Fibroblast of pulmonary artery (primary cell): ENCODE results near the gene FAM193B.

ENCODE experiments used
- DNase-seq: peaks from one replicate; pipeline ENCODE4 v3.0.0-alpha.2; 2010; ENCODE audit warnings: low read depth
- H3K4me3 ChIP-seq: replicated peaks from 2 replicates; pipeline ENCODE4 v1.5.1; 2011; ENCODE audit warnings: low read depth, mild to moderate bottlenecking, control low read depth, low read length, moderate library complexity
- TF ChIP-seq, protein P1 (sequence below): IDR thresholded peaks from 2 replicates; pipeline ENCODE4 v1.5.1; 2011; ENCODE audit warnings: mild to moderate bottlenecking, control low read depth, low read length, inconsistent platforms; ENCODE audit errors: missing control alignments

FAM193B gene

DNA sequence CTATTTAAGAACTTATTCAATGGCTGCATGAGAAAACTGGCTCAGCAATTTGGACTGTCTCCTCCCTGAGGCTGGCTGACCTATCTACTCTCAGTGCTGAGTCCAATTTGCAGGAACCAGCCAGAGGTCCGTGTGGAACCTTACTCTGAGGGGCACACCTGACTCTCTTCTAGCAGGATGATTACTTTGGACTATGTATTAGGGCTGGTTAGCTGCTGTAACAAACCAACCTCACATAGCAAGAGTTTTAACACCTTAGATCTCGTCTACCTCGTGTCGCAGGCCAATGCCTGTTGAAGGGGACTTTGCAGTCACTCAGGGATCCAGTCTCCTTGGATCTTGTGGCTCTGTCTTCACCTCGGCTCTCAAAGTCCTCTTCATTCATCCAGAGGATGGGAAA is 3.4 kb upstream of the FAM193B start:
- no peak for DNase-seq
- H3K4me3 ChIP-seq, result no peak overlapping the region
- TF ChIP-seq, protein P1, sequence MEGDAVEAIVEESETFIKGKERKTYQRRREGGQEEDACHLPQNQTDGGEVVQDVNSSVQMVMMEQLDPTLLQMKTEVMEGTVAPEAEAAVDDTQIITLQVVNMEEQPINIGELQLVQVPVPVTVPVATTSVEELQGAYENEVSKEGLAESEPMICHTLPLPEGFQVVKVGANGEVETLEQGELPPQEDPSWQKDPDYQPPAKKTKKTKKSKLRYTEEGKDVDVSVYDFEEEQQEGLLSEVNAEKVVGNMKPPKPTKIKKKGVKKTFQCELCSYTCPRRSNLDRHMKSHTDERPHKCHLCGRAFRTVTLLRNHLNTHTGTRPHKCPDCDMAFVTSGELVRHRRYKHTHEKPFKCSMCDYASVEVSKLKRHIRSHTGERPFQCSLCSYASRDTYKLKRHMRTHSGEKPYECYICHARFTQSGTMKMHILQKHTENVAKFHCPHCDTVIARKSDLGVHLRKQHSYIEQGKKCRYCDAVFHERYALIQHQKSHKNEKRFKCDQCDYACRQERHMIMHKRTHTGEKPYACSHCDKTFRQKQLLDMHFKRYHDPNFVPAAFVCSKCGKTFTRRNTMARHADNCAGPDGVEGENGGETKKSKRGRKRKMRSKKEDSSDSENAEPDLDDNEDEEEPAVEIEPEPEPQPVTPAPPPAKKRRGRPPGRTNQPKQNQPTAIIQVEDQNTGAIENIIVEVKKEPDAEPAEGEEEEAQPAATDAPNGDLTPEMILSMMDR, result no peak

DNA sequence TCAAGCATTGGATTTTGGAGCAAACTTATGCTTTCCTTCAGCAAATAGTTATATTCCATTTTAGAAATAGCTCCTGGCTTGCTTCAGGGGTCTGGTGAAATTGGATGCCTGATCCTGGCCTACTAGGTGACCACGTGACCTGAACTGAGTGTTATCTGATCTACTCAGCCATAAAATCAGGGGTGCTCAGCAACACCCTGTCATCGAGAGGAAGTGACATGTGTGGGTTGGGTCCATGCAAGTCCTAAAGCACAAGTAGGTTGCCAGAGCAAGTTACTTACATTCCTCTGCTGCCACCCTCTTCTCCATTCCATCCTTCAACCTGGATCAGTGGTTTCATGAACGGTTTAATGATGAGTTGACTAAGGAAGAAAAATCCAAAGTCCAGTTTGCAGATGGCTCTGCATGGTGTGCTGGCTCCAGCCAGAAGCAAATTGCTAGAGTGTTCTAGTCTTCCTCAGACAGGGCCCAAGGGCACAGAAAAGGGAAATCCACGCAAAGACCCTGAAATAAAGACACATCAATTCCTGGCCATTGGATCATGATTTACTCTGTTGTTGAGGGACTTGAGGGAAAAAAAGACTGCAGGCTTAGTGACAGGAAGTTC is 2.8 kb upstream of the FAM193B start:
- DNase-seq, result no peak
- H3K4me3 ChIP-seq, result no peak overlapping the region
- TF ChIP-seq, protein P1, result no peak

DNA sequence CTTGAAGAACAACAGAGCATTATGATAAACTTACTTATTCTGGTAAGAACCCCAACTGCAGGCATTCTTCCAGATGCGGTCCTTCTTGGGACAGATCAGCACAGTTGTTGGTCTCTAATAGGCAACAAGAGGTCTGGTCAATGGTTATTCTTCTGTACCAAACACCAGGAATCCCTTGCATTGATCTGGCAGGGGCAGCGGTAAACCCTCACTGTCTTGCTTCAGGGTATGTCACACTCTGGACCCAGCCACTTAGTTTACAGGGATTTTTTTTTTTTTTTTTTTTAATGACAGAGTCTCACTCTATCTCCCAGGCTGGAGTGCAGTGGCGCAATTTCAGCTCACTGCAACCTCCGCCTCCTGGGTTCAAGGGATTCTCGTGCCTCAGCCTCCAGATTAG is 1.3 kb upstream of the FAM193B start:
- TF ChIP-seq, protein P1, result no peak
- no peak overlapping the region for H3K4me3 ChIP-seq
- DNase-seq, result no peak

DNA sequence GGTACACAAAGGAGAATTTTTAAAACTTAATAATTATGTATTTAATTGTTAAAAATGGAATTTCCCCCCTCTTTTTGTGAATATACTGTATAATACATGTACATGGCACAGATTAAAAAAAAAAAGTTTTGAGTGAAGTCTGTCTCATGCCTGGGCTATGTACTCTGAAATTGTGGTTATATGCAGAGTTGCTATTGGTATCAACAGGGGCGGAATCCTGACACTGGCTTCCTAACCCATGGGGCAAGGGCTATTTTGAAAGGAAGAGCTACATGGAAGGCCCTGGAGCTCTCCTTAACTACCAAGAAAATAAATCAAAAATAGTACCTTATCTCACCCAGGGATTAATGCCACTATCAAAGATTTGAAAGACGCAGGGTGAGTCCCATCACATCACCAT is 865 bp upstream of the FAM193B start:
- DNase-seq, result no peak
- no peak overlapping the region for H3K4me3 ChIP-seq
- TF ChIP-seq, protein P1, result no peak

DNA sequence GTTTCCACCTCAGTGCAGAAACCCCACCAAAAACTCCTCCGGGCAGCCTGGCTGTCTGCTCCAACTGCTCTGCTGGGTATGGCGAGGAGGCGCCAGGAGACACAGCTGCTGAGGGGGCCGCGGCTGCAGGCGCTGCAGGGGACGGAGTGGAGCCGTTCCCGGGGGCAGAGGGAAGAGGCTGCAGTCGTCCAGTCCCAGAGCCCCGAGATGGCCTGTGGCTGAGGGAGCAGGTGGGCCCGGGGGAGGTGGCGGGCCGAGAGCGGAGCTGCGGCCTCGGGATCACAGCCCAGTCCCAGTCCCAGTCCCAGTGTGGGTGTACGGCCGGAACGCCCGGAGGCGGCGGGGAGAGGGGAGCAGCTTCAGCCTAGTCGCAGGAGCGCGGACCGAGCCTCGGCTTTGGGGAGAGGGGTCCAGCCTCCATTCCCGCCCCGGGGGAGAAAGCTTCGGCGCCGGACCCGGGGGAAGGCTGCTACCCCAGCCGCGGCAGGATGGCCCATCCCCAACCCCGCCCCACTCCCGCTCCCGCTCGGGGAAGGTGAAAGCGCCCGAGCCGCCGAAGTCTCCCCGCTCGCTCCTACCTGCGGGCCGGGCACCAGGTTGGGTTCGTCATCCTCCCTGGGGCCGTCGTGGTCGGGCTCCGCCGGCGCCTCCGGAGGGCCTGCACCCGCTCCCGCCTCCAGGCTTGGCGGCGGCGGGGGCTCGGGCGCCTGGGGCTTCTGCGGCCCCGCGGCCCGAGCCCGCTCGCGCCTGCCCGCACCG is 513 bp downstream of the FAM193B start:
- DNase-seq, result no peak
- TF ChIP-seq, protein P1, result no peak
- H3K4me3 ChIP-seq, result peak overlapping the region; percentile 81

DNA sequence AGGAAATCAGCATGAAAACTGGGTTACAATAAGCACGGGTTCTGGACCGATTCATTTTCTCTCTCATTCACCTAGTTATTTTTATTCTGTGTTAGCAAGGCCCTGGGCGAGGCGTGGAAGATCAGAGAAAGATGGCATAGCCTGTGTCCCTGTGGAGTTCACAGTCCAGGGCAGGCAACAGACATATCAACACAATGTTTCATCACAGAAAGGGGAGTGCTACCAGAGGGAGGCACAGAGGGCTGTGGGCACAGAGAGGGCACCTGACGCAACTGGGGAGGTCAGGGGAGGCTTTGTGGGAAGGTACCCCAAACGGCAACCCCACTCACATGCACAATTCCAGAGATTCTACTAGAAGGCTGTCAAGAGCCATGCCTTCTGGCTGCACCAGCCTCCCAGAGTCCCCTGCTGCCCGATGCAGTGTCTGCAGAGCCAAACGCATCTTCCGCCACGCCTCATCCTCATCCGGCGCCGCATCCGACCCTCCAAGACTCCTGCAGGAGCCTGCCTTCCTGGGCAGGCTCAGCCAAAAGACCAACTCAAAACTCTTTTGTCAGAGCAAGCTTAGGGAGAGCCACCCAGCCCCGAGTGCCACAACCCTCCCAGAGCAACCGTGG is 1.4 kb downstream of the FAM193B start:
- no peak for DNase-seq
- TF ChIP-seq, protein P1, result no peak
- H3K4me3 ChIP-seq, result peak overlapping the region; percentile 81
